Subcutaneous abdominal adipose tissue (tissue), 5 donors: Measurements from ENCODE around the gene HEXIM1.

ENCODE experiments used
- H3K27ac ChIP-seq: one replicate; pipeline ENCODE4 v1.7.0; 2013; ENCODE audit warnings: low read depth, mild to moderate bottlenecking, inconsistent platforms, low read length, moderate library complexity
- H3K27me3 ChIP-seq, 5 donors: one replicate each; pipeline ENCODE4 v1.7.0; 2013; ENCODE audit warnings: low read length in 5 of 5, inconsistent platforms in 1 of 5; ENCODE audit not compliant: control insufficient read depth in 5 of 5, insufficient read depth in 4 of 5
- H3K36me3 ChIP-seq, 5 donors: one replicate each; pipeline ENCODE4 v1.7.0; 2013; ENCODE audit warnings: low read length in 5 of 5; ENCODE audit not compliant: control insufficient read depth in 5 of 5, insufficient read depth in 5 of 5
- H3K4me1 ChIP-seq, 5 donors: one replicate each; pipeline ENCODE4 v1.7.0; 2013; ENCODE audit warnings: low read length in 5 of 5, mild to moderate bottlenecking in 3 of 5, moderate library complexity in 1 of 5; ENCODE audit not compliant: control insufficient read depth in 5 of 5, insufficient read depth in 5 of 5
- H3K4me3 ChIP-seq, 5 donors: one replicate each; pipeline ENCODE4 v1.7.0; 2013; ENCODE audit warnings: low read length in 5 of 5, low read depth in 1 of 5
- H3K9ac ChIP-seq, 5 donors: one replicate each; pipeline ENCODE4 v1.7.0; 2013; ENCODE audit warnings: low read length in 5 of 5, mild to moderate bottlenecking in 4 of 5, moderate library complexity in 3 of 5
- H3K9me3 ChIP-seq, 5 donors: one replicate each; pipeline ENCODE4 v1.7.0; 2013; ENCODE audit warnings: low read length in 5 of 5; ENCODE audit not compliant: control insufficient read depth in 5 of 5
- donor health status: healthy.
- donor health status: healthy.
- donor health status: healthy.
- donor health status: healthy.
- donor health status: healthy.

HEXIM1 gene

DNA sequence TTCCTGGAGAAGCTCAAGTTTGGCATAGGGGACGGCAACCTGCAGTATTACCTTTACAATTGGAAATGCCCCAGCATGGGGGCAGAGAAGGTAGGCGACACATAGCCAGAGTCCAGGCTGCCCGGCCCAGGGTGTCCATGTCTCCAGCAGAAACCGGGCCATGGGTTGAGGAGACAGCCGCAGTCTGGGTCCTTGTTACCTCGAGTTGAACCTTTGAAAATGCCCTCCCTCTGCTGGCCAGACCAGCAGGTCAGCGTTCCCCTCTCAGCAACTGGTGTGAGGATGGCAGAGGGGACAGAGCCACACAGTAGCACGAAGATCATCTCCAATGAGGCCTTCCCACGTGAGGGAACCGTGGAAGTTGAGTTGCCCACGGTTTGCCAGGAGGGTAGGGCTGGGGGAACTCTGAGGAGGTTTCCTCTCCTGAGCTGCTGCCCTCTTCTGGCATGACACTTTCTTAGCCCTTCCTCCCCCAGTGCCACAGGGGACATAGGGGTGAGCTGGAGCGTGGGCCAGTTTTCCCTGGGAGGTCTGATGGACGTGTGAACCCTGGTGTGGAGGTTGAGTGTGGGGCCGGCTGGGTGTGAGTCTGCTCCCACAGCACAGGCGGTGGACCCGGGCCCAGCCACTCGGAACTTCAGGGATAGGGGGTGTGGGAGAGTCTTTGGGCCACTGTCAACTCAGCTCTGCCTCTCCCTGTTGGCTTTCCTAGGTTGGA lies 43.2 kb upstream of the HEXIM1 start:
- Histone ChIP-seq H3K4me3 (no peak overlapping the region), H3K9ac (no peak overlapping the region), H3K9me3 (no peaks in the 10 kb centered on the region), H3K27ac (peak overlapping the region; percentile 19), H3K27me3 (no peaks in the 10 kb centered on the region), H3K4me1 (peaks cover 0 to 37% (median 19%) of the 10 kb centered on the region in 5 donors), H3K36me3 (peaks cover 0 to 83% (median 69%) of the 10 kb centered on the region in 5 donors)

- Histone ChIP-seq H3K9ac (no peak overlapping the region), H3K4me3 (no peak overlapping the region), H3K9me3 (no peaks in the 10 kb centered on the region), H3K36me3 (peaks cover 0 to 82% (median 69%) of the 10 kb centered on the region in 5 donors), H3K27me3 (no peaks in the 10 kb centered on the region), H3K4me1 (peaks cover 0 to 46% (median 28%) of the 10 kb centered on the region in 5 donors), H3K27ac (peak overlapping the region; percentile 11)
Measured at GRCh38 chr17:45106096-45106495, 42.2 kb upstream of the HEXIM1 start.

GRCh38 chr17:45106582-45106981 lies 41.7 kb upstream of the HEXIM1 start:
- Histone ChIP-seq H3K27ac (peak overlapping the region; percentile 11), H3K9ac (peak overlapping the region in 1 of 5 donors; percentile 42), H3K36me3 (peaks cover 0 to 78% (median 68%) of the 10 kb centered on the region in 5 donors)

GRCh38 chr17:45107293-45108010 lies 40.8 kb upstream of the HEXIM1 start:
- Histone ChIP-seq H3K27me3 (no peaks in the 10 kb centered on the region), H3K9ac (no peak overlapping the region), H3K9me3 (no peaks in the 10 kb centered on the region), H3K4me1 (peaks cover 0 to 51% (median 42%) of the 10 kb centered on the region in 5 donors), H3K36me3 (peaks cover 0 to 73% (median 64%) of the 10 kb centered on the region in 5 donors), H3K27ac (no peak overlapping the region), H3K4me3 (no peak overlapping the region)

More at GRCh38 chr17:45106582-45106981, 41.7 kb upstream of the HEXIM1 start:
- Histone ChIP-seq H3K4me1 (peaks cover 0 to 49% (median 33%) of the 10 kb centered on the region in 5 donors), H3K27me3 (no peaks in the 10 kb centered on the region), H3K4me3 (no peak overlapping the region), H3K9me3 (no peaks in the 10 kb centered on the region)

DNA sequence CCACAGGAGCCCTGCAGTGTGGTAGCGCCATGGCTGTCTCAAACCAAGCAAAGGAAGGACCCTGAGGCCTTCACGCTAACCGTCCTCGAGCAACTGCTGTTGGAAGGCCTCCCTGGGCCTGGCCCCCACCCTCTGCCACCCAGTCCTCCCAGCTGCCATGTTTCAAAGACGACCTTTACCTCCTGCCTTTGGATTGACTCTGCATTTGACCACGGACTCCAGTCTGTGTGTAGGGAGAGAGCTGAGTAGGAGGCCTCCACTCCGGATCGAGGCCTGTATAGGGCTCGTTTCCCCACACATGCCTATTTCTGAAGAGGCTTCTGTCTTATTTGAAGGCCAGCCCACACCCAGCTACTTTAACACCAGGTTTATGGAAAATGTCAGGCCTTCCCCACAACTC lies 40.2 kb upstream of the HEXIM1 start:
- H3K27me3 ChIP-seq: no peaks in the 10 kb centered on the region
- peak overlapping the region in 1 of 5 donors; percentile 35 for H3K9ac ChIP-seq
- no peaks in the 10 kb centered on the region for H3K9me3 ChIP-seq
- no peak overlapping the region for H3K4me3 ChIP-seq
- H3K4me1 ChIP-seq: peaks cover 0 to 51% (median 44%) of the 10 kb centered on the region in 5 donors
- no peak overlapping the region for H3K27ac ChIP-seq
- peaks cover 0 to 73% (median 64%) of the 10 kb centered on the region in 5 donors for H3K36me3 ChIP-seq

DNA sequence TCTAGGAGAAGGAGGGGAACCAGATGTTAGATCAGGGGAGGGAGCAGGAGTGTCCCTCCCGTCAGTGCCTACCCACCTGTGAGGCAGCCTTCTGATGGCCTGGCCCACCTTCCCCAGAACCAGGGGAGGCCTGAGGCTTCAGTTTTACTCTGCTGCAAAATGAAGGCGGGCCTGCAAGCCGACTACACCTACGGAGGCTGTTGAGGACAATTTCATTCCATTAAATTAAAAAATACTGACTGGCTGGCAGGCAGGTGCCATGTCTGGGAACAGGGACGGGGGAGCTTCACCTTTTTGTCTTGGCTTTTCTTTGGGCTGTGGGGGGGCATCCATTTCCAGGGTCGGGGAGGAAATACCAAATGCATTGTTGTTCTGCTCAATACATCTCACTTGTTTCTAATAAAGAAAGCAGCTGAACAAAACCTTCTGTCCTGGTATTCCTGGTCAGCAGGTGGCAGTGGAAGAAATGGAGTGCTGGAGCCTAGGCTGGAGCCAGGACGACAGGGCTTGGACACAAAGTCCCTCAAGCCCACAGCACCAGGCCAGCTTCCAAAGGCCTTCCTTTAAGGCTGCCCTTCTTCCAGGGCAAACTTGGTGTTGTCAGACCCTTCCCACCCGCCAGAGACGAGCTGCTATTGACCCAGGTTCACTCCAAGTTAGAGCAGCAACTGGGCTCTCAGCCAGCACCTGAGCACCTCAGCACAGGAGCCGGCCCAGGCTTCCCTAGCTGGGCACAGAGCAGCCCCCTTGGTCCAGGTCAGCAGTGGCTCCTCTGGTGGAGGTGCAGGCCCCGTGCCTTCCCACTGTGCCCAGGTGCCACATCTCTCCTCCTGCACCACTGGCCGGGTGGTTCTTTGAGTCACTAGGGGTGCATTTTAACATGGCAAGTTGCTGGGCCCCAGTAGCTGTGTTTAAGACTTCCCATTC lies 39.4 kb upstream of the HEXIM1 start:
- H3K27ac ChIP-seq: no peak overlapping the region

GRCh38 chr17:45110676-45111611 lies 37.3 kb upstream of the HEXIM1 start:
- Histone ChIP-seq H3K36me3 (peaks cover 0 to 71% (median 57%) of the 10 kb centered on the region in 5 donors), H3K9me3 (no peaks in the 10 kb centered on the region), H3K27me3 (no peaks in the 10 kb centered on the region), H3K9ac (peak overlapping the region in 1 of 5 donors; percentile 28), H3K4me1 (peaks cover 0 to 43% (median 32%) of the 10 kb centered on the region in 5 donors), H3K4me3 (peak overlapping the region in 1 of 5 donors; percentile 26), H3K27ac (peak overlapping the region; percentile 75)

More for the DNA sequence above, 39.4 kb upstream of the HEXIM1 start:
- Histone ChIP-seq H3K9ac (no peak overlapping the region), H3K9me3 (no peaks in the 10 kb centered on the region), H3K27me3 (no peaks in the 10 kb centered on the region), H3K4me1 (peaks cover 0 to 51% (median 44%) of the 10 kb centered on the region in 5 donors), H3K4me3 (no peak overlapping the region), H3K36me3 (peaks cover 0 to 72% (median 64%) of the 10 kb centered on the region in 5 donors)

GRCh38 chr17:45111850-45112249 lies 36.4 kb upstream of the HEXIM1 start:
- Histone ChIP-seq H3K36me3 (peaks cover 0 to 69% (median 55%) of the 10 kb centered on the region in 5 donors), H3K9ac (peak overlapping the region in 1 of 5 donors; percentile 28), H3K4me3 (no peak overlapping the region), H3K27ac (peak overlapping the region; percentile 75), H3K4me1 (peaks cover 0 to 34% (median 25%) of the 10 kb centered on the region in 5 donors), H3K27me3 (no peaks in the 10 kb centered on the region), H3K9me3 (no peaks in the 10 kb centered on the region)
